ENCODE data around the gene SPPL2C.

DNA sequence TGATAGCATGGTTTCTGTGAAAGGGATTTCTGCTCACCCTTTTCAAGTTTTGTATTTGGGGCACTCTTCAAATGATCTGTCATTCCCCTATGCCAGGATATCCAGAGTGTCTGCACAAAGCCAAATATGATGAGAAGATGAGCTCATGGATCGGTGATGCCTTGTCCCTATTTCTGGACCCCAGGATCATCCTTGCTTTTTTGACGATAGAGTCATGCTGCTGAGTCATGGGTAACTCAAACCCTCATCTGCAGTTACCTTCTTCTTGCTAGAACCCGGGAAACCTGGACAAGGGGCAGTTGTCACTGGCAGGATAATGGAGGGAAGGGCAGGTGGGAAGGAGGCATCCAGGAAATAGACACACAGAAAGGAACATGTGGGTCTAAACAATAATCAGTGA, 31.9 kb downstream of the SPPL2C start:
- TF ChIP-seq, protein P1, sequence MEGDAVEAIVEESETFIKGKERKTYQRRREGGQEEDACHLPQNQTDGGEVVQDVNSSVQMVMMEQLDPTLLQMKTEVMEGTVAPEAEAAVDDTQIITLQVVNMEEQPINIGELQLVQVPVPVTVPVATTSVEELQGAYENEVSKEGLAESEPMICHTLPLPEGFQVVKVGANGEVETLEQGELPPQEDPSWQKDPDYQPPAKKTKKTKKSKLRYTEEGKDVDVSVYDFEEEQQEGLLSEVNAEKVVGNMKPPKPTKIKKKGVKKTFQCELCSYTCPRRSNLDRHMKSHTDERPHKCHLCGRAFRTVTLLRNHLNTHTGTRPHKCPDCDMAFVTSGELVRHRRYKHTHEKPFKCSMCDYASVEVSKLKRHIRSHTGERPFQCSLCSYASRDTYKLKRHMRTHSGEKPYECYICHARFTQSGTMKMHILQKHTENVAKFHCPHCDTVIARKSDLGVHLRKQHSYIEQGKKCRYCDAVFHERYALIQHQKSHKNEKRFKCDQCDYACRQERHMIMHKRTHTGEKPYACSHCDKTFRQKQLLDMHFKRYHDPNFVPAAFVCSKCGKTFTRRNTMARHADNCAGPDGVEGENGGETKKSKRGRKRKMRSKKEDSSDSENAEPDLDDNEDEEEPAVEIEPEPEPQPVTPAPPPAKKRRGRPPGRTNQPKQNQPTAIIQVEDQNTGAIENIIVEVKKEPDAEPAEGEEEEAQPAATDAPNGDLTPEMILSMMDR (IDR thresholded peaks at IDR 0.05; ENCODE audit: low read depth, low read length, poor library complexity, severe bottlenecking): no peak
- no peak for TF ChIP-seq EZH2phosphoT487 (IDR thresholded peaks at IDR 0.05; ENCODE audit: borderline replicate concordance, low read length)
